NCI-H82 (cell line): ENCODE measurements around the gene SIRPB2.

Experiments
- DNase-seq: peaks from one replicate; lab custom pipeline; 2025; lab: John Stamatoyannopoulos, UW

SIRPB2 gene

DNA sequence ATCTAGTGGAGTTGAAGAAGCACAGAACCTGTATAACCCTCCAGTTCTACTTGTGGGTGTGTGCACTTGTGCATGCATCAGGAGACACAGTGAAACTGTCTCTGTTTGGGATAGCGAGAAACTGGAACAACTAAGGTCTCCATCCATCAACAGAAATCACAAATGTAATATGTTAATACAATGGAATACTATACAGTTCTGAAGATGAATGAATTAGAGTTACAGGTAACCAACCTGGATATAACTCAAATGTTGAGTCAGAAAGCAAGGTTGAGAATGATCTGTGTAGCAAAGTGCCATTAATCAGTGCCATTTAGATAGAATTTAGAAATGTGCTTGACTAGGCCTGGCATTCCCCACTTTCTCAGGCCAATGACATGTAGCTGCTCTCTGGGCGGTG is 20.0 kb downstream of the SIRPB2 start:
- no peak for DNase-seq

GRCh38 chr20:1469925-1470571 is 21.2 kb downstream of the SIRPB2 start:
- DNase-seq = peak; percentile 81

DNA sequence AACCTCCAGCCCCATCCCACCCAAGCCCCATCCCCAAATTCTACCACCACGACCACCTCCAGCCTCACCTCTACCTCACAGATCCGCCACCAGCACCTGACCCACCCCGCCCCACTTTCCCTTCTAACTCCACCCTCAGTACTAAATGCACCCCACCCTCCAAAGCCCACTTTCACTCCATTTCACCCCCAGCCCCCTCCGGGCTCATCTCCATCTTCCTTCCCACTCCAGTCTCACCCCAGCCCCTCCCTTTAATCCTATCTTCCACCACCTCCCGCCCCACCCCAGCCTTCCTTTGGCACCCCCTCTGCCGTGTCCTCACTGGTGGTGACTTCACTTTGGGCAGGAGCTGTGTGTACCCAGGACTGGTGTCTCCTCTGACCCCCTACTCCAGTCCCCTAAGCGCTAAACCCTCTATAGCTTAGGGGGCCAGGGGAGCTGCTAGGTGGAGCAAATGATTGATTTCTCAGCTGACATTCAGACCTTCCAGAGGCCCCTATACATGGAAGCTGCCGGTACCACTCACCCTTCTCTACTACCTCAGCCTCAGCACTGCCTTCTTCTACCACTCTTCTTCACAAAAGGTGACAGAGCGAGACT is 21.8 kb downstream of the SIRPB2 start:
- DNase-seq = no peak

- no peak for DNase-seq
These were observed 23.0 kb downstream of the SIRPB2 start for GRCh38 chr20:1468117-1468624.

GRCh38 chr20:1467355-1468116 is 23.7 kb downstream of the SIRPB2 start:
- DNase-seq = peak; percentile 41

- no peak for DNase-seq
These were observed 24.2 kb downstream of the SIRPB2 start for GRCh38 chr20:1467082-1467354.

DNA sequence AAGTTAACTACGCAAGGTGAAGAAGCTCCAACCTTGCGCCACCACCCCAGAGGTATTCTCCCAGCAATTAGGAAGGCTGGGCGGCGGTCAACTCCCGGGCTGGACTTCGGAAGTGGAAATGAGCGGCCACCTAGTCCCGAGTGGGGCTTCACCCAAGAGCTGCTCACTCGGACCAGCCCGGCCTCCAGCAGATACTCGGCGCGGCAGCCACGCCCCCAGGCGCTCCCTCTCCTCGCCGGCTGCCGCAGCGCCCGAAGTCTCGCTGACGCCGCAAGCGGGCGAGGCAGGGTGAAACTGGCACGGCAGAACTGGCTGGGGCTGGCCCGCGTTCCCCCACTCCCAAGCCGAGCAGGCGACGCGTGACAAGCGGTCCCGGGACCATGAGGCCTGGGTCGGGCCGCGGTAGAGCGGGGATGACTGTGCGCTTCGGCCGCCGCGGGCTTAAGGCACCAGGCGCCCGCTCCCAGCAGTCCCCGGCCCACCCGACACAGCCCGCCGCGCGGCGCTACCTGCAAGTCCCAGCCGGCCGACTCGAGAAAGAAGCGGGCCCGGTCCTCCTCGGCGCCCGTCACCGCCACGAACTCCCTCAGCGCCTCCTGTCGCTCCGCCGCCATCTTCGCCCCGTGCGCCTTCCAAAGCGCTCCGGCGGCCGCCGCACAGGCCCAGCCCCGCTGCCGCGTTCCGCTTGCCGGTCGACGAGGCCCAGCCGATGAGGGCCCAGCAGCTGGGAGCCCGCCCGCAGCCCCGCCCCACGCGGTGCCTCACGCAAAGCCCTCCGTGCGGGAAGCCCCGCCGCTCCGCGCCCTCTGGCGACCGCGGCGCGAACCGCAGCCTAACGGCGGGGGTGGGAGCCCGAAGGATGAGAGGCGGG is 24.8 kb downstream of the SIRPB2 start, which contains the start of gene NSFL1C:
Gene NSFL1C (minus strand): TSS at position 639 of the 871 bp plus-strand sequence. CDS start 25 bp downstream, at position 614.
- DNase-seq = peak; percentile 95

GRCh38 chr20:1465470-1466210 is 25.6 kb downstream of the SIRPB2 start:
- DNase-seq = no peak

- no peak for DNase-seq
These were observed 27.1 kb downstream of the SIRPB2 start for GRCh38 chr20:1463971-1464570.

DNA sequence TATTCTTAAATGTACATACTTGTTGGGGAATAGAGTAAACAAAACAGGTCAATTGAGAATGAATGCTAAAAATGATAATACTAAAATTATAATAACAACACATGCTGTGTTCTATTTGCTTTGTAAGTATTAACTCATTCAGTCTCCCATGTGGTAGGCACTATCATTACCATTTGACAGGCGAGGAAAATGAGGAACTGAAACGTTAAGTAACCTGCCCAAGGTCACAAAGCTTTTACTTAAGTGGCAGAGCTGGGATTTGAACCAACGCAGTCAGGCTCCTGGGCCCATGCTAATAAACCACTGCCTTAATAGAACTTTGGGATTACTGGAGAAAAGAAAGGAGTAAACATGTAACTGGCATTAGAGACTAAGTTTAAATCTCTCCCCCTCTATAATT is 28.4 kb downstream of the SIRPB2 start:
- no peak for DNase-seq

DNA sequence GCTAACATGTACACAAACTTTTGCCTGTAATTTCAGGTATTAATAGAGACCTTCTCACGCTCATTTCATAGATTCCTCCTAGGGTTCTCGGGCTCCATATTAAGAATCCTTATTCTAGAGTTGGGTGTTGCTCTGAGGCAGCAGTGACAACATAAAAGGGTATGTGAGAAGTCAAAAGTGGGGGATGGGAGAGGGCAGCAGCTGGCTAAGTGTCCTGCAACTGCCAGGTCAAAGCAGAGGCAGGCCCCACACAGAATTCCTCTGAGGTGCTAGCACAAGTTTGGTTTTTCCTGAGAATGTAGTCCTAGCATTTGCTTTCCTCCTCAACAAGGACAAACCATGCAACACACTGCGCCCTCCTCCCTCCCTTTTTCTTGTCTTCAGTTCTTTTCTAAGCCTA is 29.2 kb downstream of the SIRPB2 start:
- no peak for DNase-seq

DNA sequence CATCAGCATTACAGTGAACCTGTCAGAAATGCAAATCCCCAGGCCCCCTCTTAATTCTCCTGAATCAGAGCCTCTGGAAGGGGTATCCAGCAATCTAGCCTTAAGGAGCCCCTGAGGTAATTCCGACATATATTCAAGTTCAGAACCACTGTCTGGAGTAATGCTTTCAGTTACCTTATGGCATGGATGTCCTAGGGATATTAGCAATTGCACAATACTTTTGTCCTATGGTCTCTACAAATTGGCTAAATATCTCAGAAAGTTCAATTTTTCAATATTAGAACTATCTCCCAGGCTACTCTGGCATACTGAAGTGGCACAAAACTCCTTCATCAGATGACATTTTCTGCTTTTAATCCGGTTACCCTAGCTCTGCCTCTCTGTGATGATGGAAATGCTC is 30.9 kb downstream of the SIRPB2 start:
- DNase-seq = no peak

DNA sequence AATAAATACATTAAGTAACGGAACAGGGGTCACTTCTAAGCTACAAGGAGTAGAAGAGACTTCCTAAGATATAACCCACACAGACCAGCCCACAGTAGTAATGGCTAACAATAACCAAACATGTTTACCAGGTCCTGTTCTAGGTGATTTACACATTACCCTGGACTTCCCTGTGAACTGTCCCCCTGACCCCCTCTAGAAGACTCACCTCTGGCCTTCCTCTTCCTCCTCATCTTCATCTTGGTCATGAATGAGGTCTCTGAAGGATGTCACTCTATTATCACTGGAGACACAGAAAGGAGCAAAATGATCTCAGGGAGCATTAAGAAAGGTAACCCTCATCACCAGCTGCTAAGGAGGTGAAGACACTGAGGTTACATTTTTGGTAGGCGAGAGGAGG is 33.2 kb downstream of the SIRPB2 start:
- no peak for DNase-seq

DNA sequence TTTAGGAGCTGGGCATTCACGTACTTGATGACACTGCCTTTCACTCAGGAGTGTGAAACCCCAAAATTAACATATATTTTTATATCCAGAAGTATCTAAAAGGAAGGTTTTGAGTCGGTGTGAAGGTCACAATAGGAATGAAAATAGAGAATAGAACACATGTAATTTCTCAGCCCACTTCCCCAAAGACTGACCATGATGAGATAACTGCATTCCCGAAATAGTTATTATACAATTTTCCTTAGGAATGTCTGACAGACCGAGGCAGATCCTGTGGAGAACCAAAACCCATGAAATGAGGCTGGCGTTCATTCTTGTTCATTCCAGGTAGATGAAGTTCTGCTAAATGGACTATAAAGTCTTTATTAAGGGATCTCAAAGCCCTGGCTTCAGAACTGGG is 34.9 kb downstream of the SIRPB2 start:
- DNase-seq = no peak

DNA sequence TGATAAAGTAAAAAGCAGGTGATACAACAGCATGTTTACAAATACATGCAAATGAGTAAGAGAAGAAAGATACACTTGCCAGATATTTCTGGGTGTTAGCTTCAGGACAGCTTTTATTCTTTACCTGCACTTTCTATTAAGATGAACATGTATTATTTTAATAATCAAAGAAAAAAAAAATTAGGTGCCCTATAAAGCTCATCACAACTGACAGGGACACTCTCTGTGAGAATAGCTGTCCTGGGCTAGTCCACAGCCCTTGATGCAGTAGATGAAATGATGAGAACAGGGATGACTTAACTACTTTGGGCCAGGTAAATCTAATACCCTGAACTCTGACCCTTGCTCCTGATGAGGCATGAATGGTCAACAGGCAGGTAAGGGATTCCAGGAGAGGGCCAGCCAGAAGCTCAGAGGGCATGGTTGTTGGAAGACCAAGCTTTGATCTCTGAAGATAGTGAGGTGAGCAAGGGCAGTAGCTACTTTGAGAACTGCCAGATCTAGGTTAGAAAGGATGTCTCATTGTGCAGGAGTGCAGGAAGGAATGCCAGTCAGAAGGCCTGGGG is 40.2 kb downstream of the SIRPB2 start:
- DNase-seq = no peak

DNA sequence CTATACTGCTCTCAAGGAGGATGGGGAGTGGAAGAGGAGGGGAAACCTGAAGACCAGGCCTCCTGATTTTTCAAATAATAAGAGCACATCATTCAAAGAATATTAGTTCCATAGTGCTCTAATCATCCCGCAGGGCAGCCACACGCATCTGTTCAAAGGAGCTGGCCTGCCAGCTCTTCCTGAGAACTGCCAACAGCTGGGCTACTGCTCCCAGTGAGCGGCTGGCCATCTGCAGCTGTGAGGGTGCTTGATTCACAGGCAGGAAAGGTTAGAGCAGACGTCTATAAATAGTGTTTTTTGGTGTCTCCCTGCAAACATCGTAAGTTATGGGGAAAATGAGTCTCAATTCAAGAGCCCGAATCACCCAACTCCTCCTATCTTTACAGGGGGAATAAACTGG is 41.9 kb downstream of the SIRPB2 start:
- DNase-seq = no peak

GRCh38 chr20:1448081-1448620 is 43.1 kb downstream of the SIRPB2 start:
- DNase-seq = no peak

DNA sequence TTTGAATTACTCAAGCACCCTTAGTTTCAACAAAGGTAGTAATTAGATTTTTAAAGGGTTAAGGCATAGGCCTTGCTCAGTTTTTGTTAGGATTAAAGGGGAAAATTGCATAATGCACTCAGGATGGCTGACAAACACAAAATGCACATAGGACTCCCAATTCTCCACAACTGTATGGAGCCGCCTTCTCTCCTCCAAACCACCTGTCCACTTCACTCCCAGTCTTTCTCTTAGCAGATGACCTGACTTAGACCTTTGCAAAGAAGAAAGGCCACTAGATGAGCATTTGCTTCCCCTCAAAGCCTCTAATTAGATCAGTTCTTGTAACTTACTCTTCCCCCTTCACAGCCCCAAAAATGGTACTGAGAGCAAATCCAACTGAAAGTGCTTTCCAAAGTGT is 44.7 kb downstream of the SIRPB2 start:
- no peak for DNase-seq

- no peak for DNase-seq
These were observed 48.1 kb downstream of the SIRPB2 start for GRCh38 chr20:1443085-1443484.

GRCh38 chr20:1442304-1442703 is 48.9 kb downstream of the SIRPB2 start:
- DNase-seq = no peak

DNA sequence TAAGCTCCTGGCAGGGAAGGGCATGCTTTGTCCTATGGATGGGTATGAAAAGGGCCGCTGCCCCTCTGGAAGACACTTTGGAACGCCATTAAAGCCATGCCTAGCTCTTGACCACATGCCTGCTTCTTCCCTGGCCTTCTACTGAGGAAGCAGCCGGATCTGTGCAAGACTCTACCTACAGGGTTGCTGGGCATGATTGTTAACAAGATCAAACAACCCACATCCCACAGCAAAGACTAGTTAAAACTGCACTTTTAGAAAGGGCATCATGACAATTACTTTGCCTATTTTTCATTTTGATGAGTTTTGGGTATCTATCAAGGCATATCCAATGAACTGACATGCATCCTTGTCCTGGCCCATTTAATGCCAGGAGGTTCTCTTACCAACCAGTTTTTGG is 50.1 kb downstream of the SIRPB2 start:
- DNase-seq = no peak
